SH-SY5Y (cell line): ENCODE results near the gene IFIT2.

Experiments
- GATA2 ChIP-seq: IDR thresholded peaks from 2 replicates; pipeline ENCODE4 v1.6.1; 2011; ENCODE audit warnings: mild to moderate bottlenecking, low read depth, low read length
- GATA3 ChIP-seq: IDR thresholded peaks from 2 replicates; pipeline ENCODE4 v1.6.1; 2011; ENCODE audit warnings: low read depth, mild to moderate bottlenecking, low read length, moderate library complexity

DNA sequence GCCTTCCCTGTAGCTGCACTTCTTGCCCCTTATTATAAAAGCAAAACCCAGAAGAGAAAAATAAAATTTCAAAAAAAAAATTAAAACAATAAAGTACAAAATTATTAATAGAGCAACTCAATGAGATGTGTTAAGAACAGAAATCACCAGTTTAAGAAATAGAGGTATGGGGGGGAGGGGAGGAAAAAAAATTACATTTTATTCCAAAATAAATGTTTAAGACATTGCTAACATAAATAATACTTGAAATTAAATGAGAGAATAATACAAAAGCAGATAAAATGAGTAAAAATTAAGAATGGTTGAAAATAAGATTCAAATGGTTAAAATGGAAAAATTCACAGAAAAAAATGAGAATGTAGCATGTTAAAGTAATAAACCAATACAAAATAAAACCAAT, 3.1 kb downstream of the IFIT2 start:
- TF ChIP-seq GATA3 (no peak), GATA2 (no peak)
